Right lobe of liver (tissue), 4 donors: ENCODE data around the gene SLC24A3.

Experiments
- POLR2A ChIP-seq: fragments of 450-650 bp; IDR thresholded peaks from one replicate; pipeline ENCODE4 v1.6.1; 2017; ENCODE audit warnings: antibody characterized with exemption, mild to moderate bottlenecking
- TF ChIP-seq, protein P1 (sequence below), 4 donors: fragments of 200-600 bp in 3 of 4; fragments of 450-650 bp in 1 of 4; IDR thresholded peaks; one replicate each; pipeline versions ENCODE4 v1.5.1 to v1.8.0; 2016 to 2022; ENCODE audit warnings: antibody characterized with exemption in 4 of 4, mild to moderate bottlenecking in 2 of 4
- donor health status: DM: no; HTN: no; CAD: no.
- donor health status: DM: no; HTN: no; CAD: no.
- donor health status: DM: no; HTN: yes; CAD: no.

DNA sequence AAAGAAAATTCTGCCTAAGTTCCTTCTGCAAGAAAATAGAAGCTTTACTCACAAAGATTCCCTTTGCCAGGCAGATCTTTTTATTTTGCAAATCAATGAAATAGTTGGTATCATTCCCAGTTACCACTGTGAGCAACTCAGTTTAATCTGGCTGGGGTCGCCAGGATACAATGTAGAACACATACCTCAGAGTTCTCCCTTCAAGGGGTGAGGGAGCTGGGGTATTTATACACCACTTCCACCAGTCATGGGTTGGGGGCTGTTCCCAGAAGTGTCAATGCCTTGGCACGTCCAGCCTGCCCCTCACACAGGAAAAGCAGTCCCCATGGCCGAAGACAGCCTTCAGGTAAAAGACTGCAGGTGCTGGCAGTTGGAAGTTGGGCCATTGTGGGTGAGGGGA is 86.2 kb downstream of the SLC24A3 start:
- TF ChIP-seq, protein P1, sequence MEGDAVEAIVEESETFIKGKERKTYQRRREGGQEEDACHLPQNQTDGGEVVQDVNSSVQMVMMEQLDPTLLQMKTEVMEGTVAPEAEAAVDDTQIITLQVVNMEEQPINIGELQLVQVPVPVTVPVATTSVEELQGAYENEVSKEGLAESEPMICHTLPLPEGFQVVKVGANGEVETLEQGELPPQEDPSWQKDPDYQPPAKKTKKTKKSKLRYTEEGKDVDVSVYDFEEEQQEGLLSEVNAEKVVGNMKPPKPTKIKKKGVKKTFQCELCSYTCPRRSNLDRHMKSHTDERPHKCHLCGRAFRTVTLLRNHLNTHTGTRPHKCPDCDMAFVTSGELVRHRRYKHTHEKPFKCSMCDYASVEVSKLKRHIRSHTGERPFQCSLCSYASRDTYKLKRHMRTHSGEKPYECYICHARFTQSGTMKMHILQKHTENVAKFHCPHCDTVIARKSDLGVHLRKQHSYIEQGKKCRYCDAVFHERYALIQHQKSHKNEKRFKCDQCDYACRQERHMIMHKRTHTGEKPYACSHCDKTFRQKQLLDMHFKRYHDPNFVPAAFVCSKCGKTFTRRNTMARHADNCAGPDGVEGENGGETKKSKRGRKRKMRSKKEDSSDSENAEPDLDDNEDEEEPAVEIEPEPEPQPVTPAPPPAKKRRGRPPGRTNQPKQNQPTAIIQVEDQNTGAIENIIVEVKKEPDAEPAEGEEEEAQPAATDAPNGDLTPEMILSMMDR (IDR thresholded peaks at IDR 0.05) = no peak
- TF ChIP-seq POLR2A = no peak
